A673 (cell line): ENCODE results near the gene TFR2. TPM values are rescaled to one million over a fixed set of nuclear protein-coding genes. Genes with fewer than 3 reads are reported as not detected.
"Not testable (repeated sequence)": the region's sequence is repeated elsewhere in the genome, so short reads cannot be mapped to it uniquely, and the experiment has no call there.

Source experiments
- BruUV-seq: library from RNA; stranded (reverse); fragments of 400-500 nt; replicated peaks from 2 replicates; lab custom pipeline; 2021; lab: Mats Ljungman, UMichigan
- CTCF ChIA-PET: fragments of 300-600 bp; sonication (Branson Sonifier 250); formaldehyde crosslinking; loops from one replicate; lab custom pipeline; 2022; ENCODE audit warnings: antibody characterized with exemption; lab: Charles Lee
- POLR2A ChIA-PET: fragments of 300-600 bp; sonication (Branson Sonifier 250); formaldehyde crosslinking; loops from one replicate; lab custom pipeline; 2022; ENCODE audit warnings: antibody characterized with exemption; ENCODE audit not compliant: low non-redundant PET; lab: Charles Lee
- DNase-seq: peaks from one replicate; pipeline ENCODE4 v3.0.0-alpha.2; 2015; ENCODE audit warnings: low spot score
- H3K27ac ChIP-seq: fragments of 200-600 bp; sonication (generic); 2 replicates; pipeline ENCODE4 v1.5.1; 2016; ENCODE audit warnings: mixed run types, low read depth, mild to moderate bottlenecking, mixed read lengths, antibody characterized with exemption, low read length; ENCODE audit not compliant: poor library complexity, severe bottlenecking
- H3K27me3 ChIP-seq: fragments of 200-600 bp; sonication (generic); replicated peaks from 2 replicates; pipeline ENCODE4 v1.6.1; 2017; ENCODE audit warnings: mixed run types, low read depth, mild to moderate bottlenecking, mixed read lengths, antibody characterized with exemption, low read length; ENCODE audit not compliant: insufficient read depth, poor library complexity
- H3K36me3 ChIP-seq: fragments of 200-600 bp; sonication (generic); 2 replicates; pipeline ENCODE4 v1.6.1; 2016; ENCODE audit warnings: mixed run types, mild to moderate bottlenecking, mixed read lengths, antibody characterized with exemption, low read length; ENCODE audit not compliant: insufficient read depth, poor library complexity, severe bottlenecking
- H3K4me1 ChIP-seq: fragments of 200-600 bp; sonication (generic); 2 replicates; pipeline ENCODE4 v1.6.1; 2017; ENCODE audit warnings: mixed run types, mild to moderate bottlenecking, mixed read lengths, antibody characterized with exemption, low read length; ENCODE audit not compliant: insufficient read depth, poor library complexity, severe bottlenecking
- H3K4me3 ChIP-seq: fragments of 200-600 bp; sonication (generic); 2 replicates; pipeline ENCODE4 v1.5.1; 2016; ENCODE audit warnings: low read depth, mixed run types, mild to moderate bottlenecking, mixed read lengths, low read length; ENCODE audit not compliant: poor library complexity, severe bottlenecking
- H3K9me3 ChIP-seq: fragments of 200-600 bp; sonication (generic); 2 replicates; pipeline ENCODE4 v1.6.1; 2016; ENCODE audit warnings: mixed run types, low read depth, mild to moderate bottlenecking, mixed read lengths, antibody characterized with exemption, low read length; ENCODE audit not compliant: poor library complexity, severe bottlenecking
- CTCF ChIP-seq: fragments of 300-800, 200-600 bp; sonication (generic); conservative IDR thresholded peaks from 2 replicates; pipeline ENCODE4 v1.5.1; 2017; ENCODE audit warnings: low read depth, mild to moderate bottlenecking, antibody characterized with exemption, low read length, moderate library complexity, mixed read lengths
- EZH2 ChIP-seq: fragments of 200-600 bp; sonication (generic); IDR thresholded peaks from 2 replicates; pipeline ENCODE4 v1.6.1; 2017; ENCODE audit warnings: borderline replicate concordance, low read depth, mild to moderate bottlenecking, mixed read lengths, antibody characterized with exemption, low read length; ENCODE audit not compliant: poor library complexity, severe bottlenecking
- intact Hi-C: fragments of 100-400 bp; cut with micrococcal nuclease; formaldehyde crosslinking; loops from one replicate; pipeline ENCODE4 v1.10.0; 2022; ENCODE audit not compliant: unreplicated experiment
- total RNA-seq: library from RNA; stranded (reverse); gene quantifications from 2 replicates; pipeline ENCODE4 v1.2.3, GENCODE V29; 2021

The TFR2 gene
- total RNA-seq, 1 experiment from 2014 or later = 2.0 TPM

- TF ChIP-seq CTCF = no peak
- no peak for TF ChIP-seq EZH2
- no peaks in the 10 kb centered on the region for H3K9me3 ChIP-seq
- no peak overlapping the region for H3K4me3 ChIP-seq
- ChIA-PET POLR2A (no interaction called here), CTCF (no interaction called here)
- H3K27me3 ChIP-seq = no peaks in the 10 kb centered on the region
- intact Hi-C loops = loop anchor here (5.0 to 10.0 kb wide), 3 partner anchors 38 to 193 kb away; partner anchors contain the start of genes FBXO24, LRCH4 and TSC22D4
- no peak for DNase-seq
- no TSS peak for BruUV-seq
- H3K36me3 ChIP-seq = no peaks in the 10 kb centered on the region
- no peak overlapping the region for H3K27ac ChIP-seq
- no peaks in the 10 kb centered on the region for H3K4me1 ChIP-seq
Measured at GRCh38 chr7:100670074-100670473, 28.7 kb upstream of the TFR2 start.

- CTCF ChIA-PET, H3K4me1 ChIP-seq, BruUV-seq, H3K9me3 ChIP-seq, POLR2A ChIA-PET, intact Hi-C loops, H3K4me3 ChIP-seq, DNase-seq, H3K27ac ChIP-seq, H3K27me3 ChIP-seq, H3K36me3 ChIP-seq: not testable (repeated sequence)
Measured at GRCh38 chr7:100669106-100669505, 27.8 kb upstream of the TFR2 start.

GRCh38 chr7:100668069-100668449, 26.7 kb upstream of the TFR2 start:
- ChIA-PET CTCF (no interaction called here), POLR2A (no interaction called here)
- H3K27ac ChIP-seq = no peak overlapping the region
- no peak overlapping the region for H3K4me3 ChIP-seq
- no peaks in the 10 kb centered on the region for H3K27me3 ChIP-seq
- H3K36me3 ChIP-seq = no peaks in the 10 kb centered on the region
- no peak for TF ChIP-seq EZH2
- TF ChIP-seq CTCF = no peak
- H3K4me1 ChIP-seq = no peaks in the 10 kb centered on the region
- intact Hi-C loops = no loop called here
- H3K9me3 ChIP-seq = no peaks in the 10 kb centered on the region
- no TSS peak for BruUV-seq
- no peak for DNase-seq

GRCh38 chr7:100667331-100668068, 26.1 kb upstream of the TFR2 start:
- no peak overlapping the region for H3K4me3 ChIP-seq
- H3K4me1 ChIP-seq = no peaks in the 10 kb centered on the region
- DNase-seq = no peak
- BruUV-seq = no TSS peak
- H3K9me3 ChIP-seq = no peaks in the 10 kb centered on the region
- TF ChIP-seq EZH2 = no peak
- no peak for TF ChIP-seq CTCF
- intact Hi-C loops = no loop called here
- no peak overlapping the region for H3K27ac ChIP-seq
- H3K27me3 ChIP-seq = no peaks in the 10 kb centered on the region
- H3K36me3 ChIP-seq = no peaks in the 10 kb centered on the region
- CTCF ChIA-PET = no interaction called here
- POLR2A ChIA-PET = no interaction called here
